Thyroid gland (tissue), 4 donors: ENCODE results near the gene BAHCC1. TPM values are rescaled to one million over a fixed set of nuclear protein-coding genes. Genes with fewer than 3 reads are reported as not detected.

Experiments
- DNase-seq, 2 donors: peaks; one replicate each; pipeline ENCODE4 v3.0.0-alpha.2; 2019
- H3K27ac ChIP-seq, 3 donors: fragments of 200-600 bp; sonication (generic); 1 replicate in 2 of 3; 2 replicates in 1 of 3; pipeline ENCODE4 v1.5.1; 2016 to 2019; ENCODE audit warnings: mild to moderate bottlenecking in 1 of 3, moderate library complexity in 1 of 3
- H3K27me3 ChIP-seq: fragments of 200-600 bp; sonication (generic); one replicate; pipeline ENCODE4 v1.5.1; 2019
- H3K36me3 ChIP-seq, 2 donors: fragments of 200-600 bp; sonication (generic); one replicate each; pipeline ENCODE4 v1.5.1; 2016 to 2019
- H3K4me1 ChIP-seq, 2 donors: fragments of 200-600 bp; sonication (generic); one replicate each; pipeline ENCODE4 v1.5.1; 2017 to 2019
- H3K4me3 ChIP-seq, 3 donors: fragments of 200-600 bp; sonication (generic); replicated peaks in 1 of 3; 1 replicate in 2 of 3; 2 replicates in 1 of 3; pipeline ENCODE4 v1.5.1; 2016; ENCODE audit warnings: mild to moderate bottlenecking in 1 of 3
- H3K9me3 ChIP-seq: fragments of 200-600 bp; sonication (generic); one replicate; pipeline ENCODE4 v1.5.1; 2017
- POLR2A ChIP-seq, 2 donors: fragments of 450-650 bp; IDR thresholded peaks; one replicate each; pipeline ENCODE4 v1.6.1; 2017; ENCODE audit warnings: antibody characterized with exemption in 2 of 2, mild to moderate bottlenecking in 2 of 2, moderate library complexity in 1 of 2
- WGBS, 2 donors: methylation state at CpG; one replicate each; pipeline ENCODE4 v1.1.5; 2017; 5-methylcytosine and 5-hydroxymethylcytosine counted together
- intact Hi-C: fragments of 100-400 bp; cut with DNase I; formaldehyde crosslinking; loops from one replicate; pipeline ENCODE4 v1.15.1; 2023
- total RNA-seq, 4 donors: library from RNA; depleted of rRNA; stranded (reverse); fragments of >200 nt; gene quantifications; one replicate each; pipeline ENCODE4 v1.2.3, GENCODE V29; 2016
- TF ChIP-seq, protein P1 (sequence below), 6 experiments: fragments of 200-600 bp in 3 of 6; fragments of 450-650 bp in 3 of 6; sonication (generic) in 3 of 6; IDR thresholded peaks; one replicate each; pipeline ENCODE4 v1.5.1; 2016 to 2019; ENCODE audit warnings: antibody characterized with exemption in 6 of 6, mild to moderate bottlenecking in 2 of 6, inconsistent platforms in 1 of 6, moderate library complexity in 1 of 6

BAHCC1 gene
- total RNA-seq, 4 donors from 2014 or later, result 13.7 to 33.7 (median 23.9) TPM

DNA sequence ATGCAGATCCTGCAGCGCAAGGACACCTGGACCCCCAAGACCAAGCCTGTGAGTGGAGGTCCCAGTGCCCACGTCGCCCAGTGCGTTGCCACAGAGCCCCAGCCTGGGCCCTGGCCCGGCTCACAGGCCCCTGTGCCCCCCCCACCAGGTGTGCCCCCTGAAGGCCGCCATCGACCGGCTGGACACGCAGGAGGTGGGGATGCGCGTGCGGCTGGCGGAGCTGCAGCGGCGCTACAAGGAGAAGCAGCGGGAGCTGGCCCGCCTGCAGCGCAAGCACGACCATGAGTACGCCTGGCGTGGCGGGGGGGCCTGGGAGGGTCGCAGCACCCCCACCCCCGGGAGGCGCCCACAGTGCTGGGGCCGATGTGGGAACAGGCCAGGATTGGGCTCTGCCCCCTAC is 56.6 kb downstream of the BAHCC1 start:
- Histone ChIP-seq H3K27me3 (no peaks in the 10 kb centered on the region), H3K4me3 (no peak overlapping the region), H3K4me1 (no peaks in the 10 kb centered on the region), H3K36me3 (peaks cover 5 to 6% of the 10 kb centered on the region in 2 donors), H3K9me3 (no peaks in the 10 kb centered on the region), H3K27ac (no peak overlapping the region)
- TF ChIP-seq, protein P1, sequence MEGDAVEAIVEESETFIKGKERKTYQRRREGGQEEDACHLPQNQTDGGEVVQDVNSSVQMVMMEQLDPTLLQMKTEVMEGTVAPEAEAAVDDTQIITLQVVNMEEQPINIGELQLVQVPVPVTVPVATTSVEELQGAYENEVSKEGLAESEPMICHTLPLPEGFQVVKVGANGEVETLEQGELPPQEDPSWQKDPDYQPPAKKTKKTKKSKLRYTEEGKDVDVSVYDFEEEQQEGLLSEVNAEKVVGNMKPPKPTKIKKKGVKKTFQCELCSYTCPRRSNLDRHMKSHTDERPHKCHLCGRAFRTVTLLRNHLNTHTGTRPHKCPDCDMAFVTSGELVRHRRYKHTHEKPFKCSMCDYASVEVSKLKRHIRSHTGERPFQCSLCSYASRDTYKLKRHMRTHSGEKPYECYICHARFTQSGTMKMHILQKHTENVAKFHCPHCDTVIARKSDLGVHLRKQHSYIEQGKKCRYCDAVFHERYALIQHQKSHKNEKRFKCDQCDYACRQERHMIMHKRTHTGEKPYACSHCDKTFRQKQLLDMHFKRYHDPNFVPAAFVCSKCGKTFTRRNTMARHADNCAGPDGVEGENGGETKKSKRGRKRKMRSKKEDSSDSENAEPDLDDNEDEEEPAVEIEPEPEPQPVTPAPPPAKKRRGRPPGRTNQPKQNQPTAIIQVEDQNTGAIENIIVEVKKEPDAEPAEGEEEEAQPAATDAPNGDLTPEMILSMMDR (IDR thresholded peaks at IDR 0.05), result no peak
- TF ChIP-seq POLR2A (IDR thresholded peaks at IDR 0.05), result no peak
- 93 to 100% methylated on average over 1 to 19 of the region's 26 CpGs for WGBS, 2 donors
- DNase-seq, result no peak
- intact Hi-C loops, result no loop called here

DNA sequence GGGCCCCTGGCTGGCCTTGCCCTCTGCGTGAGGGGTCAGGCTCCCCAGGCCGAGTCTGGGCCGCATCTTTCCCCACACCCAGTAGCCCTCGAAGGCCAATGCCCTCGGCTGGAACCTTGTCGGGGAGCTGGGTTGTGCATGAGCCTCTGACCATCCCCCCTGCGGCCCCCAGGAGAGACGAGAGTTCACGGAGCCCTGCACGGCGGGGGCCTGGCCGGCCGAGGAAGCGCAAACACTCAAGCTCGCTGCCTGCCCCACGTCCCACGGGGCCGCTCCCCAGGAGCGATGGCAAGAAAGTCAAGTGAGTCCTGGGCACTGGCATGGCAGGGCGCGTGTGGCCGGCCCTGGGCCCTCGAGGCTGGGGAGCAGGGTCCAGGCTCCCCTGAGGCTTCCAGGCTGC is 57.3 kb downstream of the BAHCC1 start:
- Histone ChIP-seq H3K27ac (no peak overlapping the region), H3K27me3 (no peaks in the 10 kb centered on the region), H3K4me3 (no peak overlapping the region), H3K4me1 (no peaks in the 10 kb centered on the region), H3K36me3 (peaks cover 4 to 5% of the 10 kb centered on the region in 2 donors), H3K9me3 (no peaks in the 10 kb centered on the region)
- intact Hi-C loops, result no loop called here
- DNase-seq, result no peak
- 90 to 94% methylated on average over 19 to 20 of the region's 23 CpGs for WGBS, 2 donors
- TF ChIP-seq, protein P1 (IDR thresholded peaks at IDR 0.05), result no peak
- TF ChIP-seq POLR2A (IDR thresholded peaks at IDR 0.05), result no peak

DNA sequence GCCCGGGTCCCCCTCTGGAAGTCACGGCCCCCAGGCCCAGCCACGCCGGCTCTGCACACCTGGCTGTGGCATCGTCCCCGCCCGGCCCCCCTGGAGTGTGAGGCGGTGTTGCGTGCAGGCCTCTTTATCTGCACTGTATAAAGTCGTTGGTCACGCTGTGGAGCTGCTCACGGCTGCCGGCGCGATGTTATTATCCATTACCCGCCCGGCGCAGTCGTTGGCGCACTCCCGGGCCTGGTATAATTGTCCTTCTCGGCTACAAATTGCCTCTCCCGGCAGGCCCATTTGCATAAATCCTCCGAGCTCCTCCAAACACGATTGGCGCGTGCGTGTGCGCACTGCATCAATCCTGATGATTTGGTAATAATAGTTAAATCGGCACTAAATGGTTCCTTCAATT is 57.8 kb downstream of the BAHCC1 start:
- intact Hi-C loops, result no loop called here

DNA sequence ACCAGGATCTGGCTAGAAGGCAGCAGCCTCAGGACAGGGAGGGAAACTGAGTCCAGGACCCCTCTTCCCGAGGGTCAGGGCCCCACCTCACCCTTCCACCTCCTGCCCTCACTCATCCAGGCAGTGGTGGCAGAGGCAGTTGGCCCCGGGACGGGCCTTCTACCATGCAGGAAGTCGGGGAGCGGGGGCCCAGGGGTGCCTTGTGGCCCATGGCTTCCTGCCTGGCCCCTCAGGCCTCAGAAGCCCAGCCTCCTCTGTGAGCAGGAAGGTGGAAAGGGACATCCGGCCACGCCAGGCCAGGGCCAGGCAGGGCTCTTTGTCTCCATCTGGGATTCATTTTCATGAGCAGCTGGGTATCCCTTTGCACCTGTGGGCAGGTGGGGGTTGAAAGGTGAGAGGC is 58.5 kb downstream of the BAHCC1 start:
- 90% methylated on average over 2 of the region's 7 CpGs; no CpG with 5 or more reads in 1 of the 2 donors for WGBS, 2 donors
- no peak overlapping the region for H3K27ac ChIP-seq
- TF ChIP-seq, protein P1 (IDR thresholded peaks at IDR 0.05), result no peak
- TF ChIP-seq POLR2A (IDR thresholded peaks at IDR 0.05), result no peak
- peaks cover 0 to 4% of the 10 kb centered on the region in 2 donors for H3K36me3 ChIP-seq
- intact Hi-C loops, result no loop called here
- no peak for DNase-seq
- no peaks in the 10 kb centered on the region for H3K4me1 ChIP-seq
- H3K9me3 ChIP-seq, result no peaks in the 10 kb centered on the region
- no peak overlapping the region for H3K4me3 ChIP-seq
- H3K27me3 ChIP-seq, result no peaks in the 10 kb centered on the region

More for the DNA sequence above, 57.8 kb downstream of the BAHCC1 start:
- H3K4me3 ChIP-seq, result no peak overlapping the region
- H3K4me1 ChIP-seq, result no peaks in the 10 kb centered on the region
- no peak overlapping the region for H3K27ac ChIP-seq
- H3K36me3 ChIP-seq, result no peaks in the 10 kb centered on the region
- TF ChIP-seq, protein P1 (IDR thresholded peaks at IDR 0.05), result no peak
- no peak for TF ChIP-seq POLR2A (IDR thresholded peaks at IDR 0.05)
- no peaks in the 10 kb centered on the region for H3K9me3 ChIP-seq
- no peaks in the 10 kb centered on the region for H3K27me3 ChIP-seq
- no peak for DNase-seq
- 89% methylated on average over 22 to 28 of the region's 30 CpGs for WGBS, 2 donors

DNA sequence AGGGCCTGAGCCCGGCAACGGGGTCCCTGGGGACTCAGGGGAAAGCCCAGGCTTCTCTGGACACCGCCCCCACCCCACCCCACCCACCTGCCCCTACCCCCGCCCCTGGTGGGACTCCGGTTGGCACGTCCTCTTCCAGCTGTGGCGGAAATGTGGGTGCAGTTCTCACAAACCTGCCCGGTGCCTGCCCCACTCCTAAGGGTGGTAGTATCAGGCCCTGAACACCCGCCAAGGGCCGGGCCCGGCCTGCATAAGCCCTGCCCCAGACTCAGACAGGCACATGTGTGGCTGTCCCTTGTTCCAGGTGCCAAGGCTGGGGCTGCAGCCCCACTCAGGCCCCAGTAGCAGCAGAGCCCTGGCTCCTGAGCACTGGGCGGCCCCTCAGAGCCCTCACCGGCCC is 59.2 kb downstream of the BAHCC1 start:
- Histone ChIP-seq H3K4me3 (no peak overlapping the region), H3K36me3 (peaks cover 0 to 10% of the 10 kb centered on the region in 2 donors), H3K9me3 (no peaks in the 10 kb centered on the region), H3K27me3 (no peaks in the 10 kb centered on the region), H3K27ac (no peak overlapping the region), H3K4me1 (no peaks in the 10 kb centered on the region)
- no peak for DNase-seq
- 90 to 91% methylated on average over 9 to 10 of the region's 13 CpGs for WGBS, 2 donors
- TF ChIP-seq POLR2A (IDR thresholded peaks at IDR 0.05), result no peak
- TF ChIP-seq, protein P1 (IDR thresholded peaks at IDR 0.05), result no peak
- intact Hi-C loops, result no loop called here
